Neural cell (in vitro differentiated cells): ENCODE measurements around the gene EFCAB13.

Experiments
- CTCF ChIP-seq: fragments of 450-650 bp; IDR thresholded peaks from 2 replicates; pipeline ENCODE4 v1.5.1; 2014; ENCODE audit warnings: antibody characterized with exemption, mild to moderate bottlenecking, moderate library complexity; ENCODE audit not compliant: poor library complexity, severe bottlenecking
- EP300 ChIP-seq: fragments of 450-650 bp; conservative IDR thresholded peaks from 2 replicates; pipeline ENCODE4 v1.6.1; 2014; ENCODE audit warnings: antibody characterized with exemption, mild to moderate bottlenecking, moderate library complexity; ENCODE audit not compliant: poor library complexity, severe bottlenecking
- POLR2AphosphoS5 ChIP-seq: IDR thresholded peaks from 2 replicates; pipeline ENCODE4 v1.6.1; 2012
- RAD21 ChIP-seq: fragments of 450-650 bp; conservative IDR thresholded peaks from 2 replicates; pipeline ENCODE4 v1.6.1; 2014; ENCODE audit warnings: antibody characterized with exemption, mild to moderate bottlenecking, moderate library complexity
- REST ChIP-seq: IDR thresholded peaks from 2 replicates; pipeline ENCODE4 v1.6.1; 2012; ENCODE audit warnings: borderline replicate concordance
- SMC3 ChIP-seq: fragments of 450-650 bp; conservative IDR thresholded peaks from 2 replicates; pipeline ENCODE4 v1.6.1; 2014; ENCODE audit warnings: antibody characterized with exemption, mild to moderate bottlenecking, moderate library complexity; ENCODE audit not compliant: poor library complexity

DNA sequence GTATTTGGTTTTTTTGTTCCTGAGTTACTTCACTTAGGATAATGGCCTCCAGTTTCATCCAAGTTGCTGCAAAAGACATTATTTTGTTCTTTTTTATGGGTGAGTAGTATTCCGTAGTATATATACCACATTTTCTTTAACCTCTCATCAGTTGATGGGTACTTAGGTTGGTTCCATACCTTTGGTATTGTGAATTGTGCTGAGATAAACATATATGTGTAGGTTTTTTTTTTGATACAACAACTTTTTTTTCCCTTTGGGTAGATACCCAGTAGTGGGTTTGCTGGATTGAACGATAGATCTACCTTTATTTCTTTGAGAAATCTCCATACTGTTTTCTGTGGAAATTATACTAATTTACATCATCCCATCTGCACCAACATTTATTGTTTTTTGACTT lies 6.8 kb downstream of the EFCAB13 start:
- TF ChIP-seq CTCF (no peak), POLR2AphosphoS5 (no peak), RAD21 (no peak), EP300 (no peak), SMC3 (no peak), REST (no peak)
